Stimulated activated CD8-positive, alpha-beta memory T cell treated with anti-CD3 and anti-CD28 coated beads, Interleukin-2, amount 100 ng/mL, for 48 hours (primary cell): ENCODE measurements around the gene MMAB.

ENCODE experiments used
- DNase-seq, 2 donors: peaks; one replicate each; pipeline ENCODE4 v3.0.0-alpha.2; 2020; ENCODE audit warnings: low read depth in 2 of 2

MMAB gene

GRCh38 chr12:109512608-109513007 is 60.7 kb downstream of the MMAB start:
- no peak for DNase-seq

GRCh38 chr12:109510196-109510595 is 63.1 kb downstream of the MMAB start:
- DNase-seq = no peak

- no peak for DNase-seq
Observed at GRCh38 chr12:109504068-109504467, 69.2 kb downstream of the MMAB start.
